ENCODE results near the gene DCLRE1A. TPM values are rescaled to one million over a fixed set of nuclear protein-coding genes. Genes with fewer than 3 reads are reported as not detected.
"Not testable (repeated sequence)": the region's sequence is repeated elsewhere in the genome, so short reads cannot be mapped to it uniquely, and the experiment has no call there.

The DCLRE1A gene
- total RNA-seq, 1 donor from 2014 or later = 7.3 TPM

GRCh38 chr10:113842171-113842570 is 11.7 kb downstream of the DCLRE1A start:
- no peaks in the 10 kb centered on the region for H3K9me3 Mint-ChIP-seq (ENCODE audit: unreplicated experiment)
- no peak for TF ChIP-seq CTCF (IDR thresholded peaks at IDR 0.05)
- H3K4me3 Mint-ChIP-seq (ENCODE audit: unreplicated experiment) = no peak overlapping the region
- no peak for DNase-seq (ENCODE audit: extremely low spot score, unreplicated experiment)
- no peaks in the 10 kb centered on the region for H3K4me1 Mint-ChIP-seq (ENCODE audit: unreplicated experiment)
- peaks cover 30% of the 10 kb centered on the region for H3K36me3 Mint-ChIP-seq (ENCODE audit: unreplicated experiment)
- no peak overlapping the region for H3K27ac Mint-ChIP-seq (ENCODE audit: unreplicated experiment)
- H3K27me3 Mint-ChIP-seq (ENCODE audit: unreplicated experiment) = no peaks in the 10 kb centered on the region

- not testable (repeated sequence) for H3K9me3 Mint-ChIP-seq (ENCODE audit: unreplicated experiment); H3K36me3 Mint-ChIP-seq (ENCODE audit: unreplicated experiment); H3K27ac Mint-ChIP-seq (ENCODE audit: unreplicated experiment); H3K4me1 Mint-ChIP-seq (ENCODE audit: unreplicated experiment); H3K4me3 Mint-ChIP-seq (ENCODE audit: unreplicated experiment); H3K27me3 Mint-ChIP-seq (ENCODE audit: unreplicated experiment); DNase-seq (ENCODE audit: extremely low spot score, unreplicated experiment)
Measured at GRCh38 chr10:113828567-113828966, 25.3 kb downstream of the DCLRE1A start.

GRCh38 chr10:113825791-113826190 is 28.1 kb downstream of the DCLRE1A start:
- TF ChIP-seq CTCF (IDR thresholded peaks at IDR 0.05) = no peak
- no peak for DNase-seq (ENCODE audit: extremely low spot score, unreplicated experiment)
- H3K9me3 Mint-ChIP-seq (ENCODE audit: unreplicated experiment) = no peaks in the 10 kb centered on the region
- no peak overlapping the region for H3K4me3 Mint-ChIP-seq (ENCODE audit: unreplicated experiment)
- H3K36me3 Mint-ChIP-seq (ENCODE audit: unreplicated experiment) = no peaks in the 10 kb centered on the region
- no peak overlapping the region for H3K27ac Mint-ChIP-seq (ENCODE audit: unreplicated experiment)
- peaks cover 5% of the 10 kb centered on the region for H3K27me3 Mint-ChIP-seq (ENCODE audit: unreplicated experiment)
- H3K4me1 Mint-ChIP-seq (ENCODE audit: unreplicated experiment) = no peaks in the 10 kb centered on the region

- TF ChIP-seq CTCF (IDR thresholded peaks at IDR 0.05) = no peak
- H3K4me3 Mint-ChIP-seq (ENCODE audit: unreplicated experiment) = no peak overlapping the region
- no peaks in the 10 kb centered on the region for H3K36me3 Mint-ChIP-seq (ENCODE audit: unreplicated experiment)
- H3K27ac Mint-ChIP-seq (ENCODE audit: unreplicated experiment) = no peak overlapping the region
- no peaks in the 10 kb centered on the region for H3K4me1 Mint-ChIP-seq (ENCODE audit: unreplicated experiment)
- H3K9me3 Mint-ChIP-seq (ENCODE audit: unreplicated experiment) = no peaks in the 10 kb centered on the region
- H3K27me3 Mint-ChIP-seq (ENCODE audit: unreplicated experiment) = no peaks in the 10 kb centered on the region
- no peak for DNase-seq (ENCODE audit: extremely low spot score, unreplicated experiment)
Measured at GRCh38 chr10:113823389-113823788, 30.5 kb downstream of the DCLRE1A start.

- TF ChIP-seq CTCF (IDR thresholded peaks at IDR 0.05) = no peak
- no peak overlapping the region for H3K27ac Mint-ChIP-seq (ENCODE audit: unreplicated experiment)
- H3K27me3 Mint-ChIP-seq (ENCODE audit: unreplicated experiment) = no peaks in the 10 kb centered on the region
- no peak for DNase-seq (ENCODE audit: extremely low spot score, unreplicated experiment)
- no peaks in the 10 kb centered on the region for H3K4me1 Mint-ChIP-seq (ENCODE audit: unreplicated experiment)
- no peaks in the 10 kb centered on the region for H3K9me3 Mint-ChIP-seq (ENCODE audit: unreplicated experiment)
- no peaks in the 10 kb centered on the region for H3K36me3 Mint-ChIP-seq (ENCODE audit: unreplicated experiment)
- H3K4me3 Mint-ChIP-seq (ENCODE audit: unreplicated experiment) = no peak overlapping the region
Measured at GRCh38 chr10:113822174-113822573, 31.7 kb downstream of the DCLRE1A start.

GRCh38 chr10:113821306-113821705 is 32.6 kb downstream of the DCLRE1A start:
- H3K9me3 Mint-ChIP-seq (ENCODE audit: unreplicated experiment); H3K27ac Mint-ChIP-seq (ENCODE audit: unreplicated experiment): not testable (repeated sequence)

More at GRCh38 chr10:113821306-113821705, 32.6 kb downstream of the DCLRE1A start:
- H3K36me3 Mint-ChIP-seq (ENCODE audit: unreplicated experiment); H3K4me1 Mint-ChIP-seq (ENCODE audit: unreplicated experiment); H3K4me3 Mint-ChIP-seq (ENCODE audit: unreplicated experiment); H3K27me3 Mint-ChIP-seq (ENCODE audit: unreplicated experiment); DNase-seq (ENCODE audit: extremely low spot score, unreplicated experiment): not testable (repeated sequence)

Measured in osteocyte (in vitro differentiated cells).